Mesenchymal stem cell (in vitro differentiated cells and primary cell): ENCODE measurements around the gene ACSM6.
A peak's percentile ranks its signal among the peaks of the same experiment; 100 is the strongest.

Experiments
- DNase-seq: peaks from one replicate; pipeline ENCODE4 v3.0.0-alpha.2; 2013
- H2AFZ ChIP-seq: one replicate; pipeline ENCODE4 v1.6.1; 2013; ENCODE audit warnings: low read depth, mild to moderate bottlenecking, control low read depth, inconsistent platforms, low read length, moderate library complexity
- H2AK5ac ChIP-seq: 2 replicates; pipeline ENCODE4 v1.6.1; 2013; ENCODE audit warnings: low read length, moderate library complexity, mild to moderate bottlenecking, inconsistent platforms; ENCODE audit not compliant: severe bottlenecking
- H2BK120ac ChIP-seq: one replicate; pipeline ENCODE4 v1.6.1; 2013; ENCODE audit warnings: low read depth, mild to moderate bottlenecking, inconsistent platforms, low read length, moderate library complexity
- H2BK12ac ChIP-seq, 2 experiments: one replicate each; pipeline ENCODE4 v1.6.1; 2013; ENCODE audit warnings: inconsistent platforms in 2 of 2, low read length in 2 of 2, mild to moderate bottlenecking in 2 of 2, moderate library complexity in 2 of 2, control low read depth in 1 of 2
- H2BK15ac ChIP-seq: one replicate; pipeline ENCODE4 v1.6.1; 2013; ENCODE audit warnings: mild to moderate bottlenecking, low read depth, inconsistent platforms; ENCODE audit not compliant: poor library complexity, severe bottlenecking
- H2BK5ac ChIP-seq: 2 replicates; pipeline ENCODE4 v1.6.1; 2013; ENCODE audit warnings: low read depth, mild to moderate bottlenecking, low read length, control low read depth, inconsistent platforms; ENCODE audit not compliant: poor library complexity, severe bottlenecking
- H3K14ac ChIP-seq, 2 experiments: one replicate each; pipeline ENCODE4 v1.6.1; 2013; ENCODE audit warnings: inconsistent platforms in 2 of 2, low read length in 2 of 2, control low read depth in 1 of 2, mild to moderate bottlenecking in 1 of 2, moderate library complexity in 1 of 2
- H3K18ac ChIP-seq, 2 experiments: one replicate each; pipeline ENCODE4 v1.6.1; 2013; ENCODE audit warnings: inconsistent platforms in 2 of 2, low read length in 2 of 2, control low read depth in 1 of 2, low read depth in 1 of 2, mild to moderate bottlenecking in 1 of 2
- H3K23ac ChIP-seq, 2 experiments: one replicate each; pipeline ENCODE4 v1.6.1; 2013; ENCODE audit warnings: inconsistent platforms in 2 of 2, low read length in 2 of 2, mild to moderate bottlenecking in 2 of 2, moderate library complexity in 2 of 2, control low read depth in 1 of 2
- H3K27ac ChIP-seq: 2 replicates; pipeline ENCODE4 v1.5.1; 2013; ENCODE audit warnings: mild to moderate bottlenecking, moderate library complexity, low read length, control low read depth, inconsistent platforms; ENCODE audit not compliant: poor library complexity, severe bottlenecking
- H3K27me3 ChIP-seq, 2 experiments: 2 replicates each; pipeline versions ENCODE4 v1.6.1 to v1.7.0; 2013; ENCODE audit warnings: low read length in 2 of 2, mild to moderate bottlenecking in 2 of 2, moderate library complexity in 2 of 2, control low read depth in 1 of 2, inconsistent platforms in 1 of 2; ENCODE audit not compliant: control insufficient read depth in 1 of 2, insufficient read depth in 1 of 2
- H3K36me3 ChIP-seq, 2 experiments: 2 replicates each; pipeline versions ENCODE4 v1.6.1 to v1.7.0; 2013; ENCODE audit warnings: low read length in 2 of 2, control low read depth in 1 of 2, inconsistent platforms in 1 of 2, low read depth in 1 of 2, mild to moderate bottlenecking in 1 of 2; ENCODE audit not compliant: insufficient read depth in 2 of 2, control insufficient read depth in 1 of 2
- H3K4ac ChIP-seq, 2 experiments: one replicate each; pipeline ENCODE4 v1.6.1; 2013; ENCODE audit warnings: inconsistent platforms in 2 of 2, low read length in 2 of 2, mild to moderate bottlenecking in 2 of 2, moderate library complexity in 2 of 2, control low read depth in 1 of 2, low read depth in 1 of 2
- H3K4me1 ChIP-seq: 2 replicates; pipeline ENCODE4 v1.6.1; 2013; ENCODE audit warnings: low read depth, low read length, control low read depth; ENCODE audit not compliant: control insufficient read depth, insufficient read depth
- H3K4me2 ChIP-seq: 2 replicates; pipeline ENCODE4 v1.6.1; 2013; ENCODE audit warnings: low read length, mild to moderate bottlenecking, inconsistent platforms; ENCODE audit not compliant: poor library complexity, severe bottlenecking
- H3K4me3 ChIP-seq, 2 experiments: 2 replicates each; pipeline versions ENCODE4 v1.5.1 to v1.7.0; 2013; ENCODE audit warnings: low read length in 2 of 2, mild to moderate bottlenecking in 2 of 2, control low read depth in 1 of 2, low read depth in 1 of 2; ENCODE audit not compliant: insufficient read depth in 1 of 2
- H3K79me1 ChIP-seq: replicated peaks from 2 replicates; pipeline ENCODE4 v1.6.1; 2013; ENCODE audit warnings: mild to moderate bottlenecking, control low read depth, low read length, inconsistent platforms; ENCODE audit not compliant: poor library complexity, severe bottlenecking
- H3K9ac ChIP-seq: 2 replicates; pipeline ENCODE4 v1.7.0; 2013; ENCODE audit warnings: mild to moderate bottlenecking, low read length, moderate library complexity
- H3K9me3 ChIP-seq: 2 replicates; pipeline ENCODE4 v1.7.0; 2013; ENCODE audit warnings: mild to moderate bottlenecking, low read length; ENCODE audit not compliant: control insufficient read depth
- H4K8ac ChIP-seq: one replicate; pipeline ENCODE4 v1.6.1; 2013; ENCODE audit warnings: inconsistent platforms, mild to moderate bottlenecking, low read length, moderate library complexity
- H4K91ac ChIP-seq: one replicate; pipeline ENCODE4 v1.6.1; 2013; ENCODE audit warnings: mild to moderate bottlenecking, low read length, inconsistent platforms
- WGBS: methylation state at CpG from one replicate; pipeline ENCODE4 v1.1.7; 2013; ENCODE audit warnings: mixed read lengths; 5-methylcytosine and 5-hydroxymethylcytosine counted together

The ACSM6 gene

DNA sequence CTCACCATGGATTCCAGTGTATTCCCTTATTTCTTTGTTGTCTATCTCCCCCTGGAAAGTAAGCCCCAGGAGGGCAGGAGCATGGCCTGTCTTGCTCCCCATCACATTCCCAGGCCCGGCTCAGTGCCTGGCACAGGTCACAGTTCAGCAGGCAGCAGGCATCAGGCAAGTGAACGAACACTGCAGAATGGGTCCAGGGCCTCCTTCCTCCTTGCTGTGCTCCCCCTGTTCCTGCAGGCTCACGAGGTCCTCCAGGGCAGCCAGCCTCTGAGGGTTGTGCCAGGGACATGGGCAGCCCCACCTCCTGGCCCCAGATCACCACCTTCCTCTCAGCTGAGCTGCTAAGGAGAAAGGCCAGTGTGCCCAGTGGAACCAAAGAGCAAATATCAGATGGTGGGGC is 55.0 kb downstream of the ACSM6 start:
- Histone ChIP-seq H2BK12ac (no peak overlapping the region), H2AFZ (no peak overlapping the region), H3K4ac (no peak overlapping the region), H3K27me3 (no peaks in the 10 kb centered on the region), H3K4me3 (no peak overlapping the region), H3K4me1 (peaks cover 21% of the 10 kb centered on the region), H3K23ac (no peak overlapping the region), H3K27ac (no peak overlapping the region), H4K8ac (no peak overlapping the region), H3K36me3 (peaks cover 0 to 26% of the 10 kb centered on the region in 2 experiments), H3K79me1 (peaks cover 24% of the 10 kb centered on the region), H3K14ac (peak overlapping the region in 1 of 2 experiments; percentile 5), H3K9me3 (no peaks in the 10 kb centered on the region), H2BK120ac (no peak overlapping the region), H2AK5ac (no peak overlapping the region), H2BK15ac (no peak overlapping the region), H3K18ac (peak overlapping the region; percentile 6 to 13), H3K9ac (no peak overlapping the region), H4K91ac (peak overlapping the region; percentile 8), H3K4me2 (no peak overlapping the region), H2BK5ac (no peak overlapping the region)
- DNase-seq, result no peak
- 83% methylated on average over 3 of the region's 3 CpGs for WGBS

DNA sequence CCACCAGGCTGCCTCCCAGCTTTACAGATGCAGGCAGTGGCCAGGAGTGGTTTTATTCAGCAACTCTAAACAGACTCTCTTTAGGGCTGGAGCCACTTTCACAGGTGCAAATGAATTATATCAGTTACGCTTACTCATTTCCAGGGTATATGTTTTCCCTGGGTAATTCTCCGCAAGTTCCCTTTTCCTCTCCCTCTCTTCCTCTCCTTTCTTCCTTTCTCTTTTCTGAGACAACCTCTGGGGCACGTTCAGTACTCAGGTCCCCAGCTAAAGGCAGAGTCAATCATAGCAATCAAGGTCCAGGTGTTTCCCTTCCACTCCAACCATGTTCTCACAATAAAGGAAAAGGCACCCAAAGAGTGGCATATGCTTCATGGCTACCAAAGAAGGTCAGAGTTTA is 55.4 kb downstream of the ACSM6 start:
- no peak overlapping the region for H3K4me3 ChIP-seq
- WGBS, result 76% methylated on average over 3 of the region's 3 CpGs
- peaks cover 21% of the 10 kb centered on the region for H3K4me1 ChIP-seq
- no peak overlapping the region for H2AFZ ChIP-seq
- H4K8ac ChIP-seq, result no peak overlapping the region
- no peak overlapping the region for H2BK15ac ChIP-seq
- H3K27ac ChIP-seq, result no peak overlapping the region
- H2BK120ac ChIP-seq, result no peak overlapping the region
- H4K91ac ChIP-seq, result no peak overlapping the region
- no peak overlapping the region for H3K23ac ChIP-seq
- H3K36me3 ChIP-seq, result peaks cover 0 to 26% of the 10 kb centered on the region in 2 experiments
- DNase-seq, result no peak
- no peak overlapping the region for H3K4ac ChIP-seq
- no peak overlapping the region for H3K4me2 ChIP-seq
- peaks cover 24% of the 10 kb centered on the region for H3K79me1 ChIP-seq
- H3K27me3 ChIP-seq, result no peaks in the 10 kb centered on the region
- H3K9me3 ChIP-seq, result no peaks in the 10 kb centered on the region
- no peak overlapping the region for H3K18ac ChIP-seq
- no peak overlapping the region for H2BK12ac ChIP-seq
- H3K9ac ChIP-seq, result no peak overlapping the region
- H2BK5ac ChIP-seq, result no peak overlapping the region
- peak overlapping the region; percentile 33 for H2AK5ac ChIP-seq
- H3K14ac ChIP-seq, result no peak overlapping the region

DNA sequence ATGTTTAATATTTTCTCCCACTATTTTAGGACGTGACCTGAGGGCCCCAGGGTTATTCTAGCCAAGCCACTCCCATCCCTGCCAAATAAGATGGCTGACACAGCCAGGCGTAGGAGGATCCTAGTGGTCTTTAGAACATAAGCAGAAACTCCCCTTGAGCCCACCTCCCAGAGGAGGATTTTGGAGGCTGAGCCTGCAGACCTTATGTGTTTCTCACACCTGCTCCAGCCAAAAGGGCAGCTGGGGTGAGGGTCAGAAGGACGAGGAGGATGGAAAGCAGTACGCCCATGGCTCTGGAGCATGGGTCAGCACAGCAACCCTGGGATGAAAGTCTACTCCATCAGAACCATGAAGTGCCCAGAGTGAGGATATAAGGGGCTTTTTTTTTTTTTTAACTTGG is 56.8 kb downstream of the ACSM6 start:
- no peak overlapping the region for H4K91ac ChIP-seq
- H3K9me3 ChIP-seq, result no peaks in the 10 kb centered on the region
- no peak overlapping the region for H3K9ac ChIP-seq
- no peak for DNase-seq
- H3K4me1 ChIP-seq, result peaks cover 17% of the 10 kb centered on the region
- no peak overlapping the region for H2BK120ac ChIP-seq
- H3K18ac ChIP-seq, result no peak overlapping the region
- H3K79me1 ChIP-seq, result peaks cover 24% of the 10 kb centered on the region
- H3K36me3 ChIP-seq, result peaks cover 0 to 20% of the 10 kb centered on the region in 2 experiments
- H3K27ac ChIP-seq, result no peak overlapping the region
- H3K14ac ChIP-seq, result no peak overlapping the region
- H4K8ac ChIP-seq, result no peak overlapping the region
- no peak overlapping the region for H2BK12ac ChIP-seq
- 99% methylated on average over 4 of the region's 4 CpGs for WGBS
- no peaks in the 10 kb centered on the region for H3K27me3 ChIP-seq
- no peak overlapping the region for H3K23ac ChIP-seq
- H3K4ac ChIP-seq, result no peak overlapping the region
- no peak overlapping the region for H2AFZ ChIP-seq
- H2BK5ac ChIP-seq, result no peak overlapping the region
- peak overlapping the region; percentile 11 for H2AK5ac ChIP-seq
- no peak overlapping the region for H3K4me3 ChIP-seq
- no peak overlapping the region for H2BK15ac ChIP-seq
- no peak overlapping the region for H3K4me2 ChIP-seq

DNA sequence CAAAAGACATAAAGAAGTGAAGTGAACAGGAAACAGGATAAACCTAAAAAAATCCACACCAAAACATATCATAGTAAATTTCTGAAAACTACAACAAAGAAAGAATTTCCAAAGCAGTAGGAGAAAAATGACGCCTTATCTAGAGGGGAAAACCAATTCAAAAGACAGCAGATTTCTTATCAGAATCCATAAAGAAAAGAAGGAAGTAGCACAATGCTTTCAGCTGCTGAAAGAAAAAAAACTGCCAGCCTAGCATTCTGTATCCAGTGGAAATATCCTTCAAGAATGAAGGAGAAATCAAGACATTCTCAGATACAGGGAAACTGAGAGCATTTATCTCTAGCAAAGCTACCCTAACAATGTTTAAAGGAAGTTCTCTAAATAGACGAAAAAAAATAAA is 59.0 kb downstream of the ACSM6 start:
- H2BK12ac ChIP-seq, result no peak overlapping the region
- no peak overlapping the region for H3K4me2 ChIP-seq
- H2BK120ac ChIP-seq, result no peak overlapping the region
- peaks cover 9% of the 10 kb centered on the region for H3K4me1 ChIP-seq
- no peak overlapping the region for H2AK5ac ChIP-seq
- no peak overlapping the region for H4K8ac ChIP-seq
- no peak overlapping the region for H3K14ac ChIP-seq
- no peak overlapping the region for H3K23ac ChIP-seq
- H3K27ac ChIP-seq, result no peak overlapping the region
- H4K91ac ChIP-seq, result no peak overlapping the region
- no peak overlapping the region for H2BK15ac ChIP-seq
- no peaks in the 10 kb centered on the region for H3K27me3 ChIP-seq
- WGBS, result 100% methylated on average over 1 of the region's 2 CpGs
- H2BK5ac ChIP-seq, result no peak overlapping the region
- no peak overlapping the region for H2AFZ ChIP-seq
- no peak for DNase-seq
- no peak overlapping the region for H3K4ac ChIP-seq
- no peak overlapping the region for H3K4me3 ChIP-seq
- no peak overlapping the region for H3K9ac ChIP-seq
- peaks cover 9% of the 10 kb centered on the region for H3K9me3 ChIP-seq
- H3K18ac ChIP-seq, result no peak overlapping the region
- peaks cover 5 to 22% of the 10 kb centered on the region in 2 experiments for H3K36me3 ChIP-seq
- H3K79me1 ChIP-seq, result peaks cover 28% of the 10 kb centered on the region
